Lower leg skin (tissue), 3 donors: ENCODE measurements around the gene FGF18.

Source experiments
- POLR2A ChIP-seq, 2 donors: fragments of 450-650 bp; IDR thresholded peaks; one replicate each; pipeline ENCODE4 v1.6.1; 2016 to 2017; ENCODE audit warnings: antibody characterized with exemption in 2 of 2, mild to moderate bottlenecking in 1 of 2, moderate library complexity in 1 of 2
- TF ChIP-seq, protein P1 (sequence below), 3 donors: fragments of 450-650 bp; IDR thresholded peaks; one replicate each; pipeline ENCODE4 v1.5.1; 2016; ENCODE audit warnings: antibody characterized with exemption in 3 of 3, mild to moderate bottlenecking in 3 of 3, moderate library complexity in 2 of 3

DNA sequence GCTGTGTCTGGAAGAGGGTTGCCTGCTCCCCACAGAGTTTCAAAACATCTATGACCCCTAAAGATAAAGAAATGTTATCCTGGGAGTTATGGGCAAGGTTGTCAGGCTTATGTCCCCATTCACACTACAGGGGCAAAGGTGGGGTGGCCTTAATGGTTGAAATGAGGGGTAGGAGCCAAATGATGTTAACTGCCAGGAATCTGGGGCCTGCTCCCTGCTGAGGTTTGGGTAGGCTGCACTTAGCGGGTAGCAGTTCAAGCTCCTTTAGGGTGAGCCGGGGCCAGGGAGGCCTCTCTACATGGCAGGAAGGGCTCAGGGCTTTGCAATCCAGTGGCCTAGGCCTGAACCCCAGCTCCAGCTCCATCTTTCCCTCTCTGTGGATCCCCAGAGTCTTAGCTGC lies 3.0 kb downstream of the FGF18 start:
- no peak for TF ChIP-seq POLR2A (IDR thresholded peaks at IDR 0.05)
- TF ChIP-seq, protein P1, sequence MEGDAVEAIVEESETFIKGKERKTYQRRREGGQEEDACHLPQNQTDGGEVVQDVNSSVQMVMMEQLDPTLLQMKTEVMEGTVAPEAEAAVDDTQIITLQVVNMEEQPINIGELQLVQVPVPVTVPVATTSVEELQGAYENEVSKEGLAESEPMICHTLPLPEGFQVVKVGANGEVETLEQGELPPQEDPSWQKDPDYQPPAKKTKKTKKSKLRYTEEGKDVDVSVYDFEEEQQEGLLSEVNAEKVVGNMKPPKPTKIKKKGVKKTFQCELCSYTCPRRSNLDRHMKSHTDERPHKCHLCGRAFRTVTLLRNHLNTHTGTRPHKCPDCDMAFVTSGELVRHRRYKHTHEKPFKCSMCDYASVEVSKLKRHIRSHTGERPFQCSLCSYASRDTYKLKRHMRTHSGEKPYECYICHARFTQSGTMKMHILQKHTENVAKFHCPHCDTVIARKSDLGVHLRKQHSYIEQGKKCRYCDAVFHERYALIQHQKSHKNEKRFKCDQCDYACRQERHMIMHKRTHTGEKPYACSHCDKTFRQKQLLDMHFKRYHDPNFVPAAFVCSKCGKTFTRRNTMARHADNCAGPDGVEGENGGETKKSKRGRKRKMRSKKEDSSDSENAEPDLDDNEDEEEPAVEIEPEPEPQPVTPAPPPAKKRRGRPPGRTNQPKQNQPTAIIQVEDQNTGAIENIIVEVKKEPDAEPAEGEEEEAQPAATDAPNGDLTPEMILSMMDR (IDR thresholded peaks at IDR 0.05) = no peak
